ENCODE results near the gene ACTL10. TPM values are rescaled to one million over a fixed set of nuclear protein-coding genes. Genes with fewer than 3 reads are reported as not detected.
A peak's percentile ranks its signal among the peaks of the same experiment; 100 is the strongest.
"Not testable (repeated sequence)": the region's sequence is repeated elsewhere in the genome, so short reads cannot be mapped to it uniquely, and the experiment has no call there.

Gene ACTL10
- total RNA-seq, 2 donors from 2014 or later = 1.2 to 2.4 TPM

DNA sequence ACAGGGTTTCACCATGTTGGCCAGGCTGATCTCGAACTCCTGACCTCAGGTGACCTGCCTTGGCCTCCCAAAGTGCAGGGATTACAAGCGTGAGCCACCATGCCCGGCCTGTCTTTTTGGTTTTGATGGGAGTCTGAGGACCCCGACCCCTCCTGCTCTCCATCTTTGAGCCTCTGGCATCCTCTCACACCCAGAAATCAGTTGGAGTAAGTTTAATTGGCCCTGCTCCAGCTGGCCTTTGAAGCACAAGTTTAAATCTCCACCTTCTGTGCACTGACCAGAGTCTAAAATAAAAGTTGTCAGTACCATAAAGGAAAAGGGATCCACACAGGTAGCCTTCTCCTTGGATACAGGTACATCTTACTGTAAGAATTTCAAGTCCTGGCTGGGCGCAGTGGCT lies 20.6 kb upstream of the ACTL10 start:
- no peaks in the 10 kb centered on the region for H3K36me3 Mint-ChIP-seq
- ATAC-seq (no peak), DNase-seq (ENCODE audit: low spot score in 2 of 2) (no peak)
- H3K9me3 Mint-ChIP-seq = no peaks in the 10 kb centered on the region
- peak overlapping the region in 1 of 2 donors; percentile 22 for H3K27ac Mint-ChIP-seq

DNA sequence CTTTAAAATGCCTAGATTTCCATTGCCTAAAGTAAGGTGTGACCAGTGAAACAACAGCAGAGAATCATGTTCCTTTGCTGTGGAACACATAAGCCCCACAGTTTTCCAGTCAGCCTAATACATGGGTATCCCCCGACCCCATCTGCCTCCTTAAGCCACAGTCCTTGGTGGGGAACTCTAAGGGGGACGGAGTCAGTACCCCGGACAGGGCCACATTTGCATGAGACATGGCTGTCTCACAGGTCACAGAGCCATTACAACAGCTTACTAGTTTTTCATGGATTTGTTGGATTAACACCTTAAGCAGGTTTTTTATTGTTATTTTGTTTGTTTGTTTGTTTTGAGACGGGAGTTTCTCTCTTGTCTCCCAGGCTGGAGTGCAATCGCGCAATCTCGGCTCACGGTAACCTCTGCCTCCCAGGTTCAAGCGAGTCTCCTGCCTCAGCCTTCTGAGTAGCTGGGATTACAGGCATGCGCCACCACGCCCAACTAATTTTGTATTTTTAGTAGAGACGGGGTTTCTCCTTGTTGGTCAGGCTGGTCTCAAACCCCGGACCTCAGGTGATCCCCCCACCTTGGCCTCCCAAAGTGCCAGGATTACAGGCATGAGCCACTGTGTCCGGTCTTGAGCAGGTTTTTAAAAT lies 19.7 kb upstream of the ACTL10 start:
- not testable (repeated sequence) for DNase-seq (ENCODE audit: low spot score in 2 of 2); ATAC-seq; H3K27ac Mint-ChIP-seq; H3K36me3 Mint-ChIP-seq; H3K9me3 Mint-ChIP-seq

DNA sequence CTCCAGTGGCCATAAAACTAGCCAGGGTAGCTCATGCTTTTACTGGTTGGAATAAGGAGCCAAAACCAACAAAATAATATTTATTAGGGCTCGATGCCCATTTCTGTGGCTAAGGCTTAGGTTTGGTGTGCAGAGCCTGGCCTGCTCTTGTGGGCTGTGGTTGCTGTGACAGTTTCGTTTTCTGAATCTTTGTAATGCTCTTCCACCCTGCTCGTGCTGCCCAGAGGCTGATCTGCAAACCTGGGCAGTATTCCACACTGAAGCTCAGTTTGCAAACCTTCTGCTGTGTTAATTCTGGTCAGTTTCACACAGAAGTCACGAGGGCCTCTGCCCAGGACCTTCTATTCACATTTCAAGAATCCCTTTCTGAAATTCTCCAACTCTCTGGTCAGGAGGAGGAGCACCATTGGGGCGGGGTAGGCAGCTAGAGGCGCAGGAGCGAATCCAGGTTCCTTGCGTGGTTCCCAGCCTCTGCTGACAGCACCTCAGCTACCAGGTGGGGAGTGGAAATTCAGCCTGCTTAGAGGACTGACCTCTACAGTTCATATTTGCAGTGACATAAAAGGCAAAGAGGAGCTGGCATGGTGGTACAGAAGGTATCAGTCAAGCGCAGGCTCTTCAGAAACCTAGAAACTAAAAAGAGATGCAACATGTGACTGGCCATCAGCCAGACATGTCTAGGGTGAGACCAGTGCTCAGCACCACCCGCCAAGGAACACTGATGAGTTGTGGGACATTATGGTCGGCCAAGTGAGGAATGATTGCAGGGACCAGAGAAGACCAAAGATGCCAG lies 18.9 kb upstream of the ACTL10 start:
- no peaks in the 10 kb centered on the region for H3K9me3 Mint-ChIP-seq
- no peaks in the 10 kb centered on the region for H3K36me3 Mint-ChIP-seq
- ATAC-seq = no peak
- peak overlapping the region in 1 of 2 donors; percentile 77 for H3K27ac Mint-ChIP-seq
- DNase-seq (ENCODE audit: low spot score in 2 of 2) = peak in 1 of 2 donors; percentile 51

DNA sequence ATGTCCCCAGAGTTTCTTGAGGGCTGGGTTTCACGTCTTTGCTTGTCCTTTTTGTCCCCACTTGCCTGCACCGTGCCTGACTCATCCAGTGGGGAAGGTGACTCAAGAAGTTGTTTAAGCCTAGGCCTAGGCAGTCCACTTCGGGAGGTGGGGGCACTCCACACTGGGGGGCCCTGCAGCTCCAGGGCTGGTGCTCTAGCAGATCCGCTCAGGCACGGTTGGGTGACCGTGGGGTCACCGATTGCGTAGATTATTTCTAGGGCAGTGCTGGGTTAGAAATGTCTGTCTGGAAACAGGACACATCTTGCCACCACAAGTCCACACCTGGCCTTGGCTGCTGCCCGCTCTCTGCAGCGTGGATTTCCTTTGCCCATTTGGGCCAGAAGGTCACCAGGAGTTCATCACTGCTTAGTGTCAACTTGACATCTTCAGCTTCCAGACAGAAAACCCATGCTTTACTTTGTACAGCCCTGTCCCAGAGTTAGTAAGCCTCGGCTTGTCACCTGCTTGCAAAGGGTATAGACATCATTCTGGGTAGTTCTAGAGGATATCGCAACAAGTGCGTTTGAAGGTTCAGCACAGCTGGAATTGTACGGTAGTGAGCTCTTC lies 18.2 kb upstream of the ACTL10 start:
- peak overlapping the region in 1 of 2 donors; percentile 12 for H3K27ac Mint-ChIP-seq
- DNase-seq (ENCODE audit: low spot score in 2 of 2) (peak in 1 of 2 donors; percentile 48), ATAC-seq (peak in 1 of 2 donors; percentile 36)
- H3K36me3 Mint-ChIP-seq = no peaks in the 10 kb centered on the region
- H3K9me3 Mint-ChIP-seq = no peaks in the 10 kb centered on the region

DNA sequence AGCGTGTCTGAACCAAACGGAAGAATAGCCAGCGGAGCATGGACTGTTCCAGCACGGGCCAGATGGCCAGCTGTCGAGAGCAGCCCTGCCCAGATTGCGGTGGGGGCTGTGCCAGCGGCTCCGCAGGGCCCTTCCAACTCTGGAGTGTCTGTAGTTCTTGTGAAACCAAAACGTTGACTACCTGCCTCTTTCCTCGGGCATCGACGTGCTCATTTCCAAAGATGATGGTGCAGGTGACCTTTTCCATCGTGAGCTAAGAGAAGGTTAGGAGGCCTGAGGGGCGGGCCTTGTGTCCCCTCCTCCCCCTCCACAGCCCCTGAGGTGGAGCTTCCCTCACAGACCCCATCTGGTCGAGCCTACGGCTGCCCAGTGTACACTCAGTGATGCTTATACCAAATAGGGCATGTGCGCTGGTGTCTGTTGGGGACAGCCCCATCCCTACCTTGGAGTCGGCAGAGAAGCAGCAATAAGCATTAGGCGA lies 17.5 kb upstream of the ACTL10 start:
- no peaks in the 10 kb centered on the region for H3K9me3 Mint-ChIP-seq
- no peak for DNase-seq (ENCODE audit: low spot score in 2 of 2)
- peak overlapping the region in 1 of 2 donors; percentile 12 for H3K27ac Mint-ChIP-seq
- ATAC-seq = no peak
- H3K36me3 Mint-ChIP-seq = no peaks in the 10 kb centered on the region

DNA sequence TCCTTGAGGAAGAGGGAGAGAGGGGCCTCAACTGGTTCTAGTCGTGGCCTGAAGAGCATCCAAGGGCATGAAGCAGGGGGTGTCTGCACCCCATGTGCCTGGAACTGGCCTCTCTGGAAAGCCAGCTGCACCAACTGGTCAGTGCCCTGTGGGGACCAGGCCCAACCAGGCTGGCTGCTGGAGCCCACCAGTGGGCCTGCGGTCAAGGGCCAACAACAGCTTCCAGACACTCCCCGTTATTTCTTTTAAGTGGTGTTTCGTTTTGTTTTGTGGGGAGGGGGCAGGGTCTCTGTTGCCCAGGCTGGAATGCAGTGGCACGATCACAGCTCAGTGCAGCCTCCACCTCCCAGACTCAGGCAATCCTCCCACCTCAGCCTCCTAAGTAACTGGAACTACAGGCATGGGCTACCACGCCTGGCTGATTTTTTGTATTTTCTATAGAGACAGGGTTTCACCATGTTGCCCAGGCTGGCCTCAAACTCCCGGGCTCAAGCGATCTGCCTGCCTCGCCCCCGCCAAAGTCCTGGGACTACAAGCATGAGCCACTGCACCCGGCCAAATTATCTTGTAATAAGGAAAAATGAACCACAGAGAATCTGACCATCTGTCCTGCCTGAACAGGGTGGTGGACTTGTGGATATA lies 16.5 kb upstream of the ACTL10 start:
- no peaks in the 10 kb centered on the region for H3K9me3 Mint-ChIP-seq
- H3K27ac Mint-ChIP-seq = no peak overlapping the region
- no peak for DNase-seq (ENCODE audit: low spot score in 2 of 2)
- no peak for ATAC-seq
- H3K36me3 Mint-ChIP-seq = no peaks in the 10 kb centered on the region

DNA sequence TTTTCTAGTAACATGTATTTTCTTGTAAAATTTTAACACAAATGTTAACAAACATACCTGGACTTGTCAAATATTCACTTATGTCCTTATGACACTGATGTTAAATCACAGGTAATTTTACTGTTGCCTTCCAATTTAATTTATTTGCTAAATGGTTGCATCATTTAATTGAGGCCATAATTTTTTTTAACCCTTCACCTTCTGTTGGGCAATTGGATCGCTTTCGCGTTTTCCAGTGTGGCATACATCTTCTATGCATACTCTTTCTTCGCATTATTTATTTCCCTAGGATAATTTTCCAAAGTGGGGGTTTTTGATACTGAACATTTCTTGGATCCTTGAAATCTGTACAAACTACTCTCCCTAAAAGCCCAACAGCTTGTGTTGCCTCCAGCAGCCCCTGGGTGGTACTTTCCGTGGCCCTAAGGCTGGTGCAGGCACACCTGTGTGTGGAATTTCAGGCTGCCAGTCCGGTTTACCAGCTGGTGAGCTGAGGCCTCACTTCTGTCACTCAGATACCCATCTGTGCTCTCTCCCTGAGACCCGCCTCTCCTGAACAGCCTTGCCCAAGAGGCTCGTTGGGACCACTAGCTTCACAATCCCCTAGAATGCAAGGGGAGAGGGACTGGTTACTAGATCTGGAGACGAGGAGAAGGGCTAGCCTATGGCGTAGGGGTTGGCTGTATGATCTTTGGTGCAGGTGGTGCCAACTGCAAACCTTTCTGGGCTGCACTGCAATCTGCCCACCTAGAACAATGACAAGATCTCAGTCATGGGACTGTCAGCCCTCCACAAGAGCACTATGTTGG lies 15.8 kb upstream of the ACTL10 start:
- ATAC-seq (no peak), DNase-seq (ENCODE audit: low spot score in 2 of 2) (no peak)

DNA sequence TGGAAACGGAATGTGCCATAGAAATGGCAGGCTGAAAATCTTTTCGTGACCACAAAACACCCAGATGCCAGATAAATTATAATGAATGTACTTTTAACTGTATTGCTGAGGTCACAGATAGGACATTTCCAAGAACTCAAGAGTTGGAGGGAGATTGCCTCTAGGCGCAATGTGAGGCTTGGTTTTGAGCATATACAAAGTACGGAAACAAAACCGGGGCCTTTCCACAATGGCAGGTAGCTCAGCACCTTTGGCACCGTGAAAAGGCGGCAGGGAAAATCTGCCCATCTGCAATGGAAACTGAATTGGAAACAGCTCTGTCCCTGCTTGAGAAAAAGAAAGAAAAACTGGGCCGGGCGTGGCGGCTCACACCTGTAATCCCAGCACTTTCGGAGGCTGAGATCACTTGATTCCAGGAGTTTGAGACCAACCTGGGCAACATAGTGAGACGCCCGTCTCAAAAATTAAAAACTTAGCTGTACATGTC lies 15.1 kb upstream of the ACTL10 start:
- H3K27ac Mint-ChIP-seq = peak overlapping the region in 1 of 2 donors; percentile 74
- H3K9me3 Mint-ChIP-seq = no peaks in the 10 kb centered on the region
- DNase-seq (ENCODE audit: low spot score in 2 of 2) (no peak), ATAC-seq (no peak)
- H3K36me3 Mint-ChIP-seq = no peaks in the 10 kb centered on the region

More for the DNA sequence above, 15.8 kb upstream of the ACTL10 start:
- Mint-ChIP-seq H3K27ac (peak overlapping the region in 1 of 2 donors; percentile 74), H3K36me3 (no peaks in the 10 kb centered on the region), H3K9me3 (no peaks in the 10 kb centered on the region)

DNA sequence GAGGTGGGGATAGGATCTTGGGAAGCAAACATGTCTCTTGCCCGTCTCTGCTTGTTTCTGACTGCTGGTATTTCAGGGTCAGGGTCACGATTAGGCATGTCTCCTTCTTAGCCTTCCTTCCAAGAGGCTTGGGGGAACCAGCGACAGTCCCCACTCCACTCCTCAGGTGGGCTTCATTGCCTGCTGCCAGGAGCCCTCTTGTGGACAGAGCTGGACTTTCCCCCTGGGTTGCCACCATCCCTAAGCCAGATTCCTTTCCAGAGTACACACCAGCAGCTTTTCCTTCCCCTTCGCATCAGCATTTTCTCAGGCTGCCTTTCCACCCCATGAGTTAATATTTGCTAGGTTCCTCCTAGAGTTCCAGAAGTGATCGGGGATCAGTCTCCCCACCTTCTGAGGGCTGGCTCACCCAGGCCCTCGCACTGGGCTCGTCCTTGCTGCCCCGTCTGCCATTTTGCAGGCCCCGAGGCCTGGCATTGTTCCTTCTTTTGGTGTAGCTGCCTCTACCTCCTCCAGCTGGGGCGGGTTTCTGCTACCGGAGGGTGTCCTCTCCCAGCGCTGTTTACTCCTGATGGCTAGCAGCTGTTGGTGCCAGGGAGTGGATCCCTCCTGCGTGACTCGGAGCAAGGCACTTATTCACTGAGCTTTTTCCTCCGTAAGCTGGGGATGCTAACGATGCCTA lies 13.4 kb upstream of the ACTL10 start:
- DNase-seq (ENCODE audit: low spot score in 2 of 2) = peak in 1 of 2 donors; percentile 54
- ATAC-seq = peak; percentile 11 to 47
- H3K36me3 Mint-ChIP-seq = no peaks in the 10 kb centered on the region
- H3K27ac Mint-ChIP-seq = peak overlapping the region; percentile 74 to 97
- no peaks in the 10 kb centered on the region for H3K9me3 Mint-ChIP-seq

DNA sequence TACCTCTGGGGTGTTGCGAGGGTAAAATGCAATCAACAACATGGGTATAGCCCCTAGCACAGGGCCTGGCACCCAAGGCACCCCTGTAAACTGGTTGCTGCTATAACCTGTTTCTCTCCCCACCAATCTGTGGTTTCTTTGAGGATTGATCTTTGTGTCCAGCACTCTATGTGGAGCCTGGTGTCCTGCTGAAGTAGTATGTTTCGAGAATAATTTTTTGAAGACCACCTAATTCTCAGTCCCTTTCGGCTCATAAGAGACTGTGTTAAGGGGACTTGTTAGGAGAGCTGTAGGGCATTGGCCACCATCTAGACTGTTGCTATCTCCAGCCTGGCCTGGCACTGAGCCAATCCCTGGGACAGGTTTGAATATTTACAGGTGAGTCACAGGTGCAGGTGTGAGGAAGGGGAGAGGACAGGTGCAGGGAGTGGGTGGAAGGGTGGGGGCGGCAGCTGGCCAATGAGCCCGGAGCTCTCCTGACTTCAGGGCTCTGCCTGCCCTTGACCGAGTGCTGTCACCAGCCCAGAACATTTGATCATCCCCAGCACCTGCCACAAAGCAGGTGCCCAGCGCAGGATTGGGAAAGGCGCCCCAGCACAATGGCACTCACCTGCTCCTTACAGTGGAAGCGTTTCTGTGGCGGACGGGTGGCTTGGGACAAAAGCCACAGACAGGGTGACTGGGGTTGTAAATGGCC lies 12.7 kb upstream of the ACTL10 start:
- H3K9me3 Mint-ChIP-seq = no peaks in the 10 kb centered on the region
- H3K36me3 Mint-ChIP-seq = no peaks in the 10 kb centered on the region
- peak overlapping the region in 1 of 2 donors; percentile 12 for H3K27ac Mint-ChIP-seq
- DNase-seq (ENCODE audit: low spot score in 2 of 2) (no peak), ATAC-seq (no peak)

DNA sequence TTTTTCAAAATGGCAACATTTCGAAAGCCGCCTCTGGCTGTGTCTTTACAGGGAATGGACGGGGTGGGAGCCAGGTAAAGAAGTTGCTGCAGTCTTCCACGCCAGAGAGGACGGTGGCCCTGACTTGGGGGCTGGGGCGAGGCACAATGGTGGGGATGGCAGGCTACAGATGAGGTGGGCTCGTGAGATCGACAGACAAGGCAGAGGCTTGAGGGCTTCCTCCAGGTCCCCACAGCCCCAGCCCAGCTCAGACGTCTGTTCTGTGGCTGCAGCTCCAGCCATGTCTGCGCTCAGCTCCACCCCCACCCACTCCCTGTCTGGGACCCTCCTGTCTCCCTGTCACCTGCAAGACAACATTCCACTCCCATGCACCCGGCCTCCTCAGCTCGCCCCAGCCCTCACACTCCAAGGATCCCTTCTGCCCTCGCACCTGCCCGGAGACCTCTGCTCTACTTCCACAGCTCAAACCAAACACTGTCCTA lies 12.0 kb upstream of the ACTL10 start:
- no peak for DNase-seq (ENCODE audit: low spot score in 2 of 2)
- H3K9me3 Mint-ChIP-seq = no peaks in the 10 kb centered on the region
- no peak for ATAC-seq
- H3K36me3 Mint-ChIP-seq = no peaks in the 10 kb centered on the region
- H3K27ac Mint-ChIP-seq = peak overlapping the region; percentile 12 to 77

DNA sequence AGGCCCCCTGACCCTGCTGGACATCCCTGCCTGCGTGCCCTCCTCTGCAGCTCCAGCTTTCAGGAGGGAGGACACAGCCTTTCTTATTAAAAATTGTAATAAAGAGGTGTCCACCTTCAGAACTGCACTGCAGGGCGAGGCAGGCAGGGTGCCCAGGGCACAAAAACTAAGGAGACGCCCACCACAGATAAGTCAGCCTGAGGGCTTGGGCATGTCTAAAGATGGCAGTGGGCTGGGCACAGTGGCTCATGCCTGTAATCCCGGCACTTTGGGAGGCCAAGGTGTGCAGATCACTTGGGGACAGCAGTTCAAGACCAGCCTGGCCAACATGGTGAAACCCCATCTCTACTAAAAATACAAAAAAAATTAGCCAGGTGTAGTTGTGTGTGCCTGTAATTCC lies 11.6 kb upstream of the ACTL10 start:
- Mint-ChIP-seq H3K9me3 (no peaks in the 10 kb centered on the region), H3K27ac (peak overlapping the region in 1 of 2 donors; percentile 77), H3K36me3 (no peaks in the 10 kb centered on the region)
- no peak for ATAC-seq
- DNase-seq (ENCODE audit: low spot score in 2 of 2) = no peak

DNA sequence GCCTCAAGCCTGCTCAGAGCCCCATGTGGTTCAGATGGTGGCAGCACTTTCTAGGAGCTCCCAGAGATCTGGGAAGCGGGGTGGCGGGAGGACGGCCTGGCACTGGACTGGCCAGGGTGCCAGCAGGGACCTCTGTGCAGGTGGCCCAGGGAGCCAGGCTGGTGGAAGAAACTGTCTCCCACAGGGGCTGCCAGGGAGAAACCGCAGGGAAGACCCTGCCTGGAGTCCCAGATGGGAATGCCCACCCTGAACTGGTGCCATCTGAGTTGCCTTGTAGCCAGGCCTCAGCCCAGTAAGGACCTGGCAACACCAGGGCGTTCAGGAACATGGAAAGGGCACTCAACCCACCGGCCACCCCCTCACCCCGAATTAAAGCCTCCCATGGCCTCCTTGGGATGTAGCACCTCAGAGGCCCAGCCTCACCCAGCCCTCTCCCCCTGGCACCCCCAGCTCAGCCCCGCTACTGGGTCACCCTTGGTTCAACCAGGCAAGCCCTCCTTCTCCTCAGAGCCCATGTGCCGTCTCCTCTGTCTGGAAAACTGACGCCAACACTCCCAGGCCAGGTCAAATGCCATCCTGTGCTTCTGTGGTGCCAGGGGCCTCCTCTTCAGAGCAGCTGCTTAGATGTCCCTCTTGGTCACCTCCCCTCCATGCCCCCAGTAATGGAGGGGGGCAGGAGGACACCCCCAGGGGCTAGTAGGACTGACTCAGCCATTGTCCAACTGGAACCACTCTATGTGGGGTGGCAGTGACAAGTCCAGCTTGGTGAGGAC lies 10.5 kb upstream of the ACTL10 start:
- DNase-seq (ENCODE audit: low spot score in 2 of 2) (no peak), ATAC-seq (no peak)
- Mint-ChIP-seq H3K27ac (peak overlapping the region in 1 of 2 donors; percentile 50), H3K36me3 (no peaks in the 10 kb centered on the region), H3K9me3 (no peaks in the 10 kb centered on the region)

Data from activated naive CD4-positive, alpha-beta T cell treated with anti-CD3 and anti-CD28 coated beads, Interleukin-2, amount 50 U/mL, for 72 hours (primary cell).